ENCODE results near the gene PLEKHB1. TPM values are rescaled to one million over a fixed set of nuclear protein-coding genes. Genes with fewer than 3 reads are reported as not detected.

The PLEKHB1 gene
- total RNA-seq, 4 donors from 2014 or later = 5.6 to 7.5 (median 6.9) TPM; not detected in 1

DNA sequence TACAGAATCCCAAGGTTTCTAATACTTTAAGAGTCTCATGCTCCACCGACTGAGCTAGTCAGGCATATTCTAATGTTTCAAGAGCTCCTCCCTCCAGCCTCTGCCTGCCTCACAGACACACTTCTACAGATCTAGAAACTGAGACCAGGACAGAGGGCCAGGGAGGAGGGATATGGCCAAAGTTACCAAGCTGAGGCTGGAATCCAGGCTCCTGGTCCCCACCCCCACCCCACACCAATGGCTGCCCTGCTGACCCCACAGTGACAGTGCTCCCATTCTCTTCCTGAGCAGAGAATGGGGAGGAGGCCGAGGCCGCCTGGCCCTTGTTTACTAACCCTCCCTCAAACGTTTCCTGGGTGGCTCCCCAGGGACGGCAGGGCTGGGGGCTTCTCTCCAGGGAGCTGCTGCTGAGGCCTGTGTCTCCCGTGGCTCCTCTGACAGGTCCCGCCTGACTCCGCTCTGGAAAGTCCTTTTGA lies 2.2 kb downstream of the PLEKHB1 start:
- Histone ChIP-seq H3K27ac (no peak overlapping the region), H3K36me3 (no peaks in the 10 kb centered on the region), H3K9me3 (no peaks in the 10 kb centered on the region), H3K27me3 (no peaks in the 10 kb centered on the region), H3K4me3 (no peak overlapping the region), H3K4me1 (no peaks in the 10 kb centered on the region)
- no peak for DNase-seq
- no peak for TF ChIP-seq CTCF (IDR thresholded peaks at IDR 0.05)
- no peak for TF ChIP-seq POLR2A (IDR thresholded peaks at IDR 0.05)
- intact Hi-C loops (cut with DNase I; ENCODE audit: low total_unique reads) = no loop called here

DNA sequence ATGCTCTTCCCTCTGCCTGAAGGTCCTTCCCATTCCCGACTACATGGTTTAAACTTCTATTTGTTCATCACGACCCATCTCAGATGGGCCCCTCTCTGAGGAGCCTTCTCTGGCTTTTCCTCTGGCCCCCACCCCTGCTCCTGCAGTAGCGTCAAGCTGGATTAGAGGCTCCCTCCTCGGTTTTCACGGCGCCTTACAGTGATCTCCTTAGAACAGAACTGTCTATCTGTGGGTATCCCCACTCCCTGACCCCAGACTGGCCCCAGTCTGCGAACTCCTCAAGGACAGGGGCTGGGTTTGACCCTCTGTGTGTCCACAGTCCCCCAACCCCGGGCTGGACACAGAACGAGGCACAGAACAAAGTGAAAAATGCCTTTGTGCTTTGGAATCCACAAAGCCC lies 2.8 kb downstream of the PLEKHB1 start:
- H3K27ac ChIP-seq = no peak overlapping the region

GRCh38 chr11:73650400-73650799 lies 4.0 kb downstream of the PLEKHB1 start:
- Histone ChIP-seq H3K36me3 (no peaks in the 10 kb centered on the region), H3K27ac (no peak overlapping the region), H3K27me3 (no peaks in the 10 kb centered on the region), H3K4me1 (no peaks in the 10 kb centered on the region), H3K9me3 (no peaks in the 10 kb centered on the region), H3K4me3 (no peak overlapping the region)
- intact Hi-C loops (cut with DNase I; ENCODE audit: low total_unique reads) = no loop called here
- TF ChIP-seq CTCF (IDR thresholded peaks at IDR 0.05) = no peak
- TF ChIP-seq POLR2A (IDR thresholded peaks at IDR 0.05) = no peak
- no peak for DNase-seq

More for the DNA sequence above, 2.8 kb downstream of the PLEKHB1 start:
- Histone ChIP-seq H3K36me3 (no peaks in the 10 kb centered on the region), H3K27me3 (no peaks in the 10 kb centered on the region), H3K9me3 (no peaks in the 10 kb centered on the region), H3K4me1 (no peaks in the 10 kb centered on the region), H3K4me3 (no peak overlapping the region)
- intact Hi-C loops (cut with DNase I; ENCODE audit: low total_unique reads) = no loop called here
- TF ChIP-seq POLR2A (IDR thresholded peaks at IDR 0.05) = no peak
- TF ChIP-seq CTCF (IDR thresholded peaks at IDR 0.05) = no peak
- DNase-seq = no peak

DNA sequence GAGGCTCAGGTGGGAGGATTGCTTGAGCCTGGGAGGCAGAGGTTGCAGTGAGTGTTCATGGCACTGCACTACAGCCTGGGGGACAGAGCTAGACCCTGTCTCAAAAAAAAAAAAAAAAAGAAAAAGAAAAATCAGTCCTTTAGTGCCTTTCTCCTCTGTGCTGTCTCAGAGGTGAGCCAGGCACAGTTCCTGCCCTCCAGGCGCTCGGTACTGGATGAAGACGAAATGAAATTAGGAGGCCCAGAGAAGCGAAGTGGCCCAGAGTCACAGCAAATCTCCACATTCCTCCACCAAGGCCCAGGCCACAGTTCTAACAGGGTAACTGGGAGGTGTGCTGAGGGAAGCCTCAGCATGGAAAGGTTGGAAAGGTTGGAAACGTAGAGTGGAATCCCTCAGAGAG lies 4.9 kb downstream of the PLEKHB1 start:
- Histone ChIP-seq H3K4me1 (no peaks in the 10 kb centered on the region), H3K27ac (no peak overlapping the region), H3K36me3 (no peaks in the 10 kb centered on the region), H3K4me3 (no peak overlapping the region), H3K27me3 (no peaks in the 10 kb centered on the region), H3K9me3 (no peaks in the 10 kb centered on the region)
- intact Hi-C loops (cut with DNase I; ENCODE audit: low total_unique reads) = no loop called here
- TF ChIP-seq CTCF (IDR thresholded peaks at IDR 0.05) (no peak), POLR2A (IDR thresholded peaks at IDR 0.05) (no peak)
- DNase-seq = no peak

- H3K4me1 ChIP-seq = no peaks in the 10 kb centered on the region
- no peak for TF ChIP-seq CTCF (IDR thresholded peaks at IDR 0.05)
- no peak for TF ChIP-seq POLR2A (IDR thresholded peaks at IDR 0.05)
- H3K4me3 ChIP-seq = no peak overlapping the region
- no peaks in the 10 kb centered on the region for H3K36me3 ChIP-seq
- DNase-seq = no peak
- no peaks in the 10 kb centered on the region for H3K27me3 ChIP-seq
- H3K9me3 ChIP-seq = no peaks in the 10 kb centered on the region
- no peak overlapping the region for H3K27ac ChIP-seq
- intact Hi-C loops (cut with DNase I; ENCODE audit: low total_unique reads) = no loop called here
These were observed 5.3 kb downstream of the PLEKHB1 start for GRCh38 chr11:73651661-73652045.
